Measurements from ENCODE around the gene MRPL54.

- TF ChIP-seq, protein P1, sequence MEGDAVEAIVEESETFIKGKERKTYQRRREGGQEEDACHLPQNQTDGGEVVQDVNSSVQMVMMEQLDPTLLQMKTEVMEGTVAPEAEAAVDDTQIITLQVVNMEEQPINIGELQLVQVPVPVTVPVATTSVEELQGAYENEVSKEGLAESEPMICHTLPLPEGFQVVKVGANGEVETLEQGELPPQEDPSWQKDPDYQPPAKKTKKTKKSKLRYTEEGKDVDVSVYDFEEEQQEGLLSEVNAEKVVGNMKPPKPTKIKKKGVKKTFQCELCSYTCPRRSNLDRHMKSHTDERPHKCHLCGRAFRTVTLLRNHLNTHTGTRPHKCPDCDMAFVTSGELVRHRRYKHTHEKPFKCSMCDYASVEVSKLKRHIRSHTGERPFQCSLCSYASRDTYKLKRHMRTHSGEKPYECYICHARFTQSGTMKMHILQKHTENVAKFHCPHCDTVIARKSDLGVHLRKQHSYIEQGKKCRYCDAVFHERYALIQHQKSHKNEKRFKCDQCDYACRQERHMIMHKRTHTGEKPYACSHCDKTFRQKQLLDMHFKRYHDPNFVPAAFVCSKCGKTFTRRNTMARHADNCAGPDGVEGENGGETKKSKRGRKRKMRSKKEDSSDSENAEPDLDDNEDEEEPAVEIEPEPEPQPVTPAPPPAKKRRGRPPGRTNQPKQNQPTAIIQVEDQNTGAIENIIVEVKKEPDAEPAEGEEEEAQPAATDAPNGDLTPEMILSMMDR (IDR thresholded peaks at IDR 0.05; ENCODE audit: low read depth, low read length): no peak
- TF ChIP-seq EZH2phosphoT487 (IDR thresholded peaks at IDR 0.05; ENCODE audit: low read depth): no peak
Measured at GRCh38 chr19:3781603-3782002, 19.1 kb downstream of the MRPL54 start.
